PC-3 (cell line): ENCODE data around the gene ARHGAP18. TPM values are rescaled to one million over a fixed set of nuclear protein-coding genes. Genes with fewer than 3 reads are reported as not detected.
A peak's percentile ranks its signal among the peaks of the same experiment; 100 is the strongest.

Source experiments
- ATAC-seq: fragments of 200-7000 bp; cut with Tn5 transposase; 2 replicates; pipeline ENCODE4 v1.9.1; 2020; ENCODE audit warnings: mild to moderate bottlenecking, moderate library complexity
- BruUV-seq: library from RNA; stranded (reverse); fragments of 400-500 nt; replicated peaks from 2 replicates; lab custom pipeline; 2021; lab: Mats Ljungman, UMichigan
- CTCF ChIA-PET: fragments of 300-600 bp; sonication (Branson Sonifier 250); formaldehyde crosslinking; loops from one replicate; lab custom pipeline; 2022; ENCODE audit warnings: antibody characterized with exemption; lab: Charles Lee
- POLR2A ChIA-PET: fragments of 300-600 bp; sonication (Branson Sonifier 250); formaldehyde crosslinking; loops from one replicate; lab custom pipeline; 2022; ENCODE audit warnings: antibody characterized with exemption; ENCODE audit not compliant: unreplicated experiment; lab: Charles Lee
- DNase-seq: peaks from one replicate; pipeline ENCODE4 v3.0.0-alpha.2; 2015
- H2AFZ ChIP-seq: fragments of 300-600 bp; sonication (generic); 2 replicates; pipeline ENCODE4 v1.6.0; 2016; ENCODE audit warnings: antibody characterized with exemption, low read length
- H3F3A ChIP-seq: fragments of 300-600 bp; sonication (generic); one replicate; pipeline ENCODE4 v1.6.0; 2017; ENCODE audit warnings: antibody characterized with exemption, low read length, control low read depth, mild to moderate bottlenecking; ENCODE audit not compliant: unreplicated experiment
- H3K27ac ChIP-seq: fragments of 300-600 bp; sonication (generic); 2 replicates; pipeline ENCODE4 v1.5.1; 2016; ENCODE audit warnings: mild to moderate bottlenecking, low read length
- H3K27me3 ChIP-seq: fragments of 300-600 bp; sonication (generic); 2 replicates; pipeline ENCODE4 v1.6.1; 2016; ENCODE audit warnings: low read length, mixed read lengths
- H3K36me3 ChIP-seq: fragments of 300-600 bp; sonication (generic); 2 replicates; pipeline ENCODE4 v1.6.1; 2016; ENCODE audit warnings: low read depth, mixed run types, low read length, mixed read lengths
- H3K4me1 ChIP-seq: fragments of 300-600 bp; sonication (generic); 2 replicates; pipeline ENCODE4 v1.5.1; 2016; ENCODE audit warnings: low read length; ENCODE audit not compliant: insufficient read depth
- H3K4me2 ChIP-seq: fragments of 300-600 bp; sonication (generic); 2 replicates; pipeline ENCODE4 v1.6.0; 2016; ENCODE audit warnings: low read length
- H3K4me3 ChIP-seq: fragments of 300-600 bp; sonication (generic); 2 replicates; pipeline ENCODE4 v1.5.1; 2016; ENCODE audit warnings: mild to moderate bottlenecking, low read length, mixed read lengths
- H3K79me2 ChIP-seq: fragments of 300-600 bp; sonication (generic); 2 replicates; pipeline ENCODE4 v1.6.1; 2017; ENCODE audit warnings: low read length, mixed read lengths
- H3K9ac ChIP-seq: fragments of 300-600 bp; sonication (generic); 2 replicates; pipeline ENCODE4 v1.6.0; 2016; ENCODE audit warnings: mild to moderate bottlenecking, low read length
- H3K9me2 ChIP-seq: fragments of 300-600 bp; sonication (generic); replicated peaks from 2 replicates; pipeline ENCODE4 v1.6.1; 2016; ENCODE audit warnings: mixed run types, low read length, mixed read lengths
- H3K9me3 ChIP-seq: fragments of 300-600 bp; sonication (generic); 2 replicates; pipeline ENCODE4 v1.6.1; 2016; ENCODE audit warnings: low read length, mixed read lengths
- H4K20me1 ChIP-seq: fragments of 300-600 bp; sonication (generic); 2 replicates; pipeline ENCODE4 v1.6.1; 2016; ENCODE audit warnings: low read length, mixed read lengths
- EZH2 ChIP-seq: fragments of 300-600 bp; sonication (generic); IDR thresholded peaks from one replicate; pipeline ENCODE4 v1.6.1; 2017; ENCODE audit warnings: antibody characterized with exemption, mild to moderate bottlenecking, low read length; ENCODE audit not compliant: unreplicated experiment
- EZH2phosphoT487 ChIP-seq: fragments of 300-600 bp; sonication (generic); IDR thresholded peaks from 2 replicates; pipeline ENCODE4 v1.6.1; 2018; ENCODE audit warnings: mild to moderate bottlenecking, antibody characterized with exemption, low read length, borderline replicate concordance
- intact Hi-C: fragments of 100-400 bp; cut with micrococcal nuclease; formaldehyde crosslinking; loops from 2 replicates; pipeline ENCODE4 v1.9.0; 2023
- total RNA-seq: library from RNA; depleted of rRNA; stranded (reverse); fragments of >200 nt; gene quantifications from 2 replicates; pipeline ENCODE4 v1.2.3, GENCODE V29; 2014
- TF ChIP-seq, protein P1 (sequence below): fragments of 300-600 bp; sonication (generic); conservative IDR thresholded peaks from 2 replicates; pipeline ENCODE4 v1.5.1; 2017; ENCODE audit warnings: antibody characterized with exemption, low read depth, mild to moderate bottlenecking, low read length

The ARHGAP18 gene
- total RNA-seq, 1 experiment from 2014 or later: 5.9 TPM

GRCh38 chr6:129696843-129697242 is 13.1 kb downstream of the ARHGAP18 start:
- Histone ChIP-seq H4K20me1 (no peaks in the 10 kb centered on the region), H3F3A (no peaks in the 10 kb centered on the region), H3K4me3 (no peak overlapping the region), H3K79me2 (no peaks in the 10 kb centered on the region), H2AFZ (no peak overlapping the region), H3K9ac (no peak overlapping the region), H3K4me1 (peaks cover 6% of the 10 kb centered on the region; the same call in 1 of the 2 replicates), H3K36me3 (no peaks in the 10 kb centered on the region), H3K27me3 (no peaks in the 10 kb centered on the region), H3K27ac (no peak overlapping the region), H3K9me2 (no peaks in the 10 kb centered on the region), H3K4me2 (no peak overlapping the region), H3K9me3 (no peaks in the 10 kb centered on the region)
- ATAC-seq: no peak
- TF ChIP-seq, protein P1, sequence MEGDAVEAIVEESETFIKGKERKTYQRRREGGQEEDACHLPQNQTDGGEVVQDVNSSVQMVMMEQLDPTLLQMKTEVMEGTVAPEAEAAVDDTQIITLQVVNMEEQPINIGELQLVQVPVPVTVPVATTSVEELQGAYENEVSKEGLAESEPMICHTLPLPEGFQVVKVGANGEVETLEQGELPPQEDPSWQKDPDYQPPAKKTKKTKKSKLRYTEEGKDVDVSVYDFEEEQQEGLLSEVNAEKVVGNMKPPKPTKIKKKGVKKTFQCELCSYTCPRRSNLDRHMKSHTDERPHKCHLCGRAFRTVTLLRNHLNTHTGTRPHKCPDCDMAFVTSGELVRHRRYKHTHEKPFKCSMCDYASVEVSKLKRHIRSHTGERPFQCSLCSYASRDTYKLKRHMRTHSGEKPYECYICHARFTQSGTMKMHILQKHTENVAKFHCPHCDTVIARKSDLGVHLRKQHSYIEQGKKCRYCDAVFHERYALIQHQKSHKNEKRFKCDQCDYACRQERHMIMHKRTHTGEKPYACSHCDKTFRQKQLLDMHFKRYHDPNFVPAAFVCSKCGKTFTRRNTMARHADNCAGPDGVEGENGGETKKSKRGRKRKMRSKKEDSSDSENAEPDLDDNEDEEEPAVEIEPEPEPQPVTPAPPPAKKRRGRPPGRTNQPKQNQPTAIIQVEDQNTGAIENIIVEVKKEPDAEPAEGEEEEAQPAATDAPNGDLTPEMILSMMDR: no peak
- TF ChIP-seq EZH2 (no peak), EZH2phosphoT487 (no peak)
- BruUV-seq: no TSS peak
- DNase-seq: no peak
- CTCF ChIA-PET: no interaction called here
- intact Hi-C loops: no loop called here
- POLR2A ChIA-PET: no interaction called here

DNA sequence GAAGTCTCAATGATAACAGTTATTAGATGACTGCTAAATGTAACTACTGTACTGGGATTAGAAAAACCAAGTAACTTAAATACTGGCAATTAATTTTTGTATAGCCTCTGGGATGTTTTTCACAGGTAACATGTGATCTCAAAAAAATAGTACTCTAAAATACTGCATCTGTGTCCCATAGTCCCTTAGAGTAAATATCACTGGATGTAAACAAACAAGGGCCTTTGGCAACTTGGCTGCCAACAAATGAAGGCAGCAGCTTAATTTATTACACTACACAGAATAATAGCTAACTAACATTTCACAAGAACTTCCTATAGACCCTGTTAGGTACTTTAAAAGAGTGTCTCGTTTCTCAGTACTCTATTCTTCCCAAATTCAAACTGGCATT is 14.0 kb downstream of the ARHGAP18 start:
- CTCF ChIA-PET: no interaction called here
- Histone ChIP-seq H2AFZ (no peak overlapping the region), H3K4me2 (no peak overlapping the region)

DNA sequence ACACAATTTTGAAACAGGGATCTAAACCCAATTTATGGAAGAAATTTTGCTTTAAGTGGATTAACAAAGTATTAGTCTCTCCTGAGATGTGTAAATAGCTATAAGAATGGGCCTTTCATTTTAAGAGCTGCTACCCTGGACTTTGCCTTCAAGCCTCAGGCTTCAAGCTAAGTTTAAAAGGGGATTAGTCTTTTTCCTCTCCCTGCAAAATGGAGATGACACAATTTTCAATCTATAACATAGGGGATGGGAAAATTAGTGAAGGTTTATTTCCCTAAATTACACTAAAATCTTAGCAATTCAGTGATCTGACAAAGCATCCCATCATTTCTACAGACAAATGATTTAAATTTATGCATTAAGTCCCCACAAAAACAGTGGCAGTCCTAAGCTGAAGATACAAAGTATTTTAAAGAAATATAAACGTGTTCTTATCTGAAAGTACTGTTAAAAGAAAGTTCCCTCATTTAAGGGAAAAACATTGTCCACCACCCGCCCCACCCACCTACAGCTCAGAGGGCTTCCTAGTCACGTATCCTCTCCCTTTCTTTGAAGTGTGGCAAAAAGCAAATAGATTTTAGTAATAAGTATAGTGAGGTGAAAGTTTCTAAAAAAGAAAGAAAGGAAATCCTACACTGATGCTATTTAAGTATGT is 14.5 kb downstream of the ARHGAP18 start:
- Histone ChIP-seq H4K20me1 (no peaks in the 10 kb centered on the region), H3K27ac (no peak overlapping the region), H2AFZ (no peak overlapping the region), H3K4me1 (no peaks in the 10 kb centered on the region), H3K9ac (no peak overlapping the region), H3F3A (no peaks in the 10 kb centered on the region), H3K36me3 (no peaks in the 10 kb centered on the region), H3K4me2 (no peak overlapping the region), H3K9me3 (no peaks in the 10 kb centered on the region), H3K79me2 (no peaks in the 10 kb centered on the region), H3K9me2 (no peaks in the 10 kb centered on the region), H3K4me3 (no peak overlapping the region), H3K27me3 (no peaks in the 10 kb centered on the region)
- intact Hi-C loops: no loop called here
- DNase-seq (no peak), ATAC-seq (peak; percentile 46)
- ChIA-PET CTCF (no interaction called here), POLR2A (no interaction called here)
- TF ChIP-seq EZH2: no peak
- TF ChIP-seq, protein P1: no peak
- TF ChIP-seq EZH2phosphoT487: no peak
- BruUV-seq: no TSS peak

More for the DNA sequence above, 14.0 kb downstream of the ARHGAP18 start:
- no peak overlapping the region for H3K4me3 ChIP-seq
- H3K27ac ChIP-seq: no peak overlapping the region
- ATAC-seq (no peak), DNase-seq (no peak)
- H3K36me3 ChIP-seq: no peaks in the 10 kb centered on the region
- TF ChIP-seq, protein P1: no peak
- TF ChIP-seq EZH2phosphoT487: no peak
- TF ChIP-seq EZH2: no peak
- BruUV-seq: no TSS peak
- no peaks in the 10 kb centered on the region for H3K9me3 ChIP-seq
- no peaks in the 10 kb centered on the region for H3K27me3 ChIP-seq
- peaks cover 1% of the 10 kb centered on the region; the same call in 1 of the 2 replicates for H3K4me1 ChIP-seq
- H3K9me2 ChIP-seq: no peaks in the 10 kb centered on the region
- no peak overlapping the region for H3K9ac ChIP-seq
- no peaks in the 10 kb centered on the region for H3F3A ChIP-seq
- no peaks in the 10 kb centered on the region for H3K79me2 ChIP-seq
- intact Hi-C loops: no loop called here
- H4K20me1 ChIP-seq: no peaks in the 10 kb centered on the region
- POLR2A ChIA-PET: no interaction called here
